LNCAP (cell line): ENCODE measurements around the gene RIPOR3.

Experiments
- TF ChIP-seq, protein P1 (sequence below): fragments of 450-650 bp; IDR thresholded peaks from 2 replicates; pipeline ENCODE4 v1.5.1; 2017; ENCODE audit warnings: mild to moderate bottlenecking

RIPOR3 gene

DNA sequence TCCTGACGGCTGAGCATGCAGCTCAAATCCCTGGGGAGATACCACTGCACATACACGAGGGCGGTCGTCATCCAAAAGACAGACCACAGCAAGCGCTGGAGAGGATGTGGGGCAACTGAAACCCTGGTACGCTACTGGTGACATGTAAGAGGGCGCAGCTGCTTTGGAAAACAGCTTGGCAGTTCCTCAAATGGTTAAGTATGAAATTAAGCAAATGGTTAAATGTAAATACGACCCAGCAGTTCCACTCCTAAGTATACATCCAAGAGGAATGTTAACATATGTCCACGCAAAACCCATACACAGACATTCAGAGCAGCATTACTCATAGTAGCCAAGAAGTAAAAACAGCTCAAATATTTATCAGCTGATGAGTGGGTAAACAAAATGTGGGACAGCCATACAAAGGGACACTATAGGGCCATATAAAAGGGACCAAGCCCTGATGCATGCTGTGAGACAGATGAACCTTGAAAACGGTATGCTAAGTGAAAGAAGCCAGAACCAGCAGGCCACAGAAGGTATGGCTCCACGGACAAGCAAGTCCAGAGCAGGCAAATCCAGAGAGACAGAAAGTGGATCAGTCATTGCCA, 38.5 kb downstream of the RIPOR3 start:
- TF ChIP-seq, protein P1, sequence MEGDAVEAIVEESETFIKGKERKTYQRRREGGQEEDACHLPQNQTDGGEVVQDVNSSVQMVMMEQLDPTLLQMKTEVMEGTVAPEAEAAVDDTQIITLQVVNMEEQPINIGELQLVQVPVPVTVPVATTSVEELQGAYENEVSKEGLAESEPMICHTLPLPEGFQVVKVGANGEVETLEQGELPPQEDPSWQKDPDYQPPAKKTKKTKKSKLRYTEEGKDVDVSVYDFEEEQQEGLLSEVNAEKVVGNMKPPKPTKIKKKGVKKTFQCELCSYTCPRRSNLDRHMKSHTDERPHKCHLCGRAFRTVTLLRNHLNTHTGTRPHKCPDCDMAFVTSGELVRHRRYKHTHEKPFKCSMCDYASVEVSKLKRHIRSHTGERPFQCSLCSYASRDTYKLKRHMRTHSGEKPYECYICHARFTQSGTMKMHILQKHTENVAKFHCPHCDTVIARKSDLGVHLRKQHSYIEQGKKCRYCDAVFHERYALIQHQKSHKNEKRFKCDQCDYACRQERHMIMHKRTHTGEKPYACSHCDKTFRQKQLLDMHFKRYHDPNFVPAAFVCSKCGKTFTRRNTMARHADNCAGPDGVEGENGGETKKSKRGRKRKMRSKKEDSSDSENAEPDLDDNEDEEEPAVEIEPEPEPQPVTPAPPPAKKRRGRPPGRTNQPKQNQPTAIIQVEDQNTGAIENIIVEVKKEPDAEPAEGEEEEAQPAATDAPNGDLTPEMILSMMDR, result no peak

DNA sequence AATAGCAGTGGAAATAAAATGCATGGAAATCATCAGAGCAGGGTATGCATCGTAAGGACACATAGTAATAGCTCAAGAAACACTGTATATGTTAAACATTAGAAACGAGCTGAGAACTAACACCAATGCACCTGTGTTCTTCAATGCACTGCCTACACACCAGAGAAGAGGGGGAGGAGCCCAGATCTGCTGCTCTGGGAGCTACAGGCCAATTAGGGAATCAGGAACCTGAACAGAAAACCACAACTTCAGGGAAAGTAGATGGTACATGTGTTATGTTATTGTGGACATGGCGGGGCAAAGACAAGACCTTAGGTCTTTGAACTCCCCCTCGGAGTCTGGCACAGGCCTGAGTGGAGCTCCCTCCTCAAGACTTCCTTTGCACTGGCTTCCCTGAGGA, 39.7 kb downstream of the RIPOR3 start:
- TF ChIP-seq, protein P1, result no peak

- TF ChIP-seq, protein P1, result no peak
These were observed 41.8 kb downstream of the RIPOR3 start for GRCh38 chr20:50649590-50649989.

- TF ChIP-seq, protein P1, result no peak
These were observed 42.7 kb downstream of the RIPOR3 start for GRCh38 chr20:50648651-50649050.

- TF ChIP-seq, protein P1, result no peak
These were observed 44.8 kb downstream of the RIPOR3 start for GRCh38 chr20:50646483-50646996.

GRCh38 chr20:50645253-50646068, 45.9 kb downstream of the RIPOR3 start:
- TF ChIP-seq, protein P1, result no peak

DNA sequence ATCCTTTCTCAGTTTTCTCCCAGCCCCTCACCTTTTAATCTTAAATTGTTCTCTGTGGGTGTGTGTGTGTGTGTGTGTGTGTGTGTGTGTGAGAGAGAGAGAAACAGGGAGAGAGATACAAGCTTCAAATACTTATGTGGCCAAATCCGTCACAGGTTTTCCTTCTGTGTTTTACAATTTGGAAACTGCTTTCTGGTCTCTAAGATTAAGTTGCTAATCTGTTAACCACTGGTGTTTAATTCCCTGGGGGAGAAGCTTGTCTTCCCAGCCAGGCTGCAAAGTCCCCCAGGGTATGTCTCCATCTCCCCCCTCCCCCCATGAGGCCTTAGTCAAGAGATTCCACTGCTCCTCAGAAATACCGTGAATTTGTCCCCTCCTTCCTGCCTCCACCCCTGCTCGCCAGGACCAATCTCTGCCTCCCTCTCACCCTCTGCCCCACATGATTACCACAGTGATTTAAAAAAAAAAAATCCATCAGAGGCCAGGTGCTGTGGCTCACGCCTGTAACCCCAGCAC, 49.0 kb downstream of the RIPOR3 start:
- TF ChIP-seq, protein P1, result no peak
